Measurements from ENCODE around the gene RRAD.
A peak's percentile ranks its signal among the peaks of the same experiment; 100 is the strongest.

RRAD gene

DNA sequence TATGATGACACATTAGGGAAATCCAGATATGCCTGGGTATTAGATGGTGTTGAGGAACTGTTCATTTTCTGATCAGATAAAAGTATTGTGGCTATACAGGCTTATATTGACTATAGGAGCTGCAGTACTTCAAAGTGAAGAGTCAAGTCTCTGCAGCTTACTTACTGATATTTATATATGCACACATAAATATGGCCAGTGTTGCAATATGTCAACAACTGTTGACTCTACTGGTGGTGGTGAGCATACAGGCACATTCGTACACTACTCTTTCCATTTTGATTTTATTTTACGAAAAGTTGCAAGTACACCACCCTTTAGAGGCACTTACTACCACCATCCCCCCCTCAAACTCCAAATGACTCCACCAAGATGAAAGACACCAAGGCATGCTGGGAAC lies 6.3 kb upstream of the RRAD start:
- no peak for DNase-seq

DNA sequence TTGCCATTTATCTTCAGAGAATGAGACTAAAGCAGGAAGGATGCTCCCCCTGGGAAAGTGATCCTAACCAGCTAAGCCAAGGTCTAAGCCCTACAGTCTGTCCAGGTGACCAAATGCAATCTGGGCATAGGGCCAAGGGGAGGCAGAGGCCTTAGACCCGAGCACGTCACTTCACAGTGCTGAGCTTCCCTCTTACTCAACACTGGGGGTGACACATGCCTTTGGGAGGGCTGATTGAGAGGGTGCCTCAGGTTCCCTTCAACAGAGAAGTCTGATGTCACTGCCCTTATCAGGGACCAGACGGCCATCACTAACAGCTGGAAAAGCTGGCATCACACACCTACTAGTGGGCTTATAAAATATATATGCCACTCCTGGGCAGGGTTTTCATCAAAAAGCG lies 4.9 kb upstream of the RRAD start:
- no peak for DNase-seq

DNA sequence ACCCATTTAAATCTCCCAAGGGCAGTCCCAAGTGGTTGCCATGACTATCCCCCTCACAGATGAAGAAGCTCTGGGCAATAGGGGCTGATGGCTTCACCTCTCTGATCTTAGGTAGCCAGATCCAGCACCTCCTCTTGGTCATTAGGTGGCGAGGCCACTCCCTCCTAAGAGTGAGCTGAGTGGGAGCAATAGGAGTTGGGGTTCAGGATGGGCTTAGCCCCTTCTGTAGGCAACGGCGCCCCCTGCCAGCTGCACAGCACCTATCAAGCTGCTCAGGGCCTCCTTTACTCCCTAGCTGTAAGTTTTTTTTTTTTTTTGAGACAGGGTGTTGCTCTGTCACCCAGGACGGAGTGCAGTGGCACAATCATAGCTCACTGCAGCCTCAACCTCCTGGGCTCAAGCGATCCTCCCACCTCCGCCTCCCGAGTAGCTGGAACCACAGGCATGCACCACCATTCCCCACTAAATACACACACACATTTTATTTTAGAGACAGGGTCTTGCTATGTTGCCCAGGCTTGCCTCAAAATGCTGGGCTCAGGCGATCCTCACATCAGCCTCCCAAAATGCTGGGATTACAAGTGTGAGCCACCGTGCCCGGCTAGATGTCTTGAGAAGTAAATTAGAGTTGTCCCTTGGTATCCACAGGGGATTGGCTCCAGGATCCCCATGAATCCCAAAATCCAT lies 3.5 kb upstream of the RRAD start:
- DNase-seq, result no peak

DNA sequence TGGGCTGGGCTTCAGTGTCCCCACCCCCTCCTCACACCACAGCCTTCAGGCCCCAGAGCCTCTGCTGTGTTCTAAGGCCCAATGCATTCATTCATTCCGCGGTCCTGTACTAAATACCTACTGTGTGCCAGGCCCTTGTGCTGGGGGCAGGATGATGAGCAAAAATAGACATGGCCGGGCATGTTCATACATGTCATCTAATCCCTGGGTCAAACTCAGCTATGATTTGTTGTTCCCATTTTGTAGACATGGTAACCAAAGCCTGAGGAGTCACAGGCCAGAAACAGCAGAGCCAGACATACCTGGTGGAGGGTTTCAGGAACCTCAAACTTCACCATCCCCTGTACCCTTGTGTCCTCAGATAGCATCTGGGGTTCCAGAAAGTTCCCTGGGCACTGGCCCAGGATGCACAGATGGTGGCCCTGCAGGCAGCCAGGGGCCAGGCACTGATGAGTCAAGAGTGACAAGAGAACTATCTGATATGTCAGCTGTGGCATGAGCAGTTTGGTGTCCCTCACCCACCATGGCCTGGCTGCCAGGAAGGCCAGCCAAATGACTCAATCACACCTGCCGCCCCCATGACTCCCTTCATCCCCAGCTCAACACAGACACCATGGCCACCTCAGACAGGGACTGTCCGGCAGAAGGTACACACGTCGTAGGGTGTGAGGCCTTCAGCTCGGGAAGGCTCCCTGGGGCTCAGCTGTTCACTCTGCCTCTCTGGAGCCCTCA lies 2.7 kb upstream of the RRAD start:
- no peak for DNase-seq

DNA sequence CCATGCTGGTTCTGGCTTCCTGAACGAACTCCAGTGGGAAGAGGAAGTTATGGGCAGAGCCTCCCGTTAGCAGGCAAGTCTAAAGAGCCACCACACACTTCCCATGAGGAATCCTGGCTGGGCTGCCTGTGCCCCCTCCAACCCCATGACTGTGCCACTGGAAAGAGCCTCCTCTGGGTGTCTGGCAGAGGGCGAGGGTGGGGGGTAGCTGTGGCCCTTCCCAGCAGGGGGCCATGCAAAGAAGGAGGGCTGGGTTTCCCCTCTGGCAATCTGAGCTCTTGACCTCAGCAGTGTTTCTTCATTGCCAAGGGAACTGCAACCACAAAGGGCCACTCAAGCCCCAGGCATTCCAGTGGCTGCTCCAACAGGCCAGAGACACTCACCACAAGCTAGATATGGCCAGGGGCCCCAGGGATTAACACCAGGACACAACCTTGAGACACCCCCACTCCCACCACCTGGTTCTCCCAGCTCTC lies 1.7 kb upstream of the RRAD start:
- DNase-seq, result no peak

DNA sequence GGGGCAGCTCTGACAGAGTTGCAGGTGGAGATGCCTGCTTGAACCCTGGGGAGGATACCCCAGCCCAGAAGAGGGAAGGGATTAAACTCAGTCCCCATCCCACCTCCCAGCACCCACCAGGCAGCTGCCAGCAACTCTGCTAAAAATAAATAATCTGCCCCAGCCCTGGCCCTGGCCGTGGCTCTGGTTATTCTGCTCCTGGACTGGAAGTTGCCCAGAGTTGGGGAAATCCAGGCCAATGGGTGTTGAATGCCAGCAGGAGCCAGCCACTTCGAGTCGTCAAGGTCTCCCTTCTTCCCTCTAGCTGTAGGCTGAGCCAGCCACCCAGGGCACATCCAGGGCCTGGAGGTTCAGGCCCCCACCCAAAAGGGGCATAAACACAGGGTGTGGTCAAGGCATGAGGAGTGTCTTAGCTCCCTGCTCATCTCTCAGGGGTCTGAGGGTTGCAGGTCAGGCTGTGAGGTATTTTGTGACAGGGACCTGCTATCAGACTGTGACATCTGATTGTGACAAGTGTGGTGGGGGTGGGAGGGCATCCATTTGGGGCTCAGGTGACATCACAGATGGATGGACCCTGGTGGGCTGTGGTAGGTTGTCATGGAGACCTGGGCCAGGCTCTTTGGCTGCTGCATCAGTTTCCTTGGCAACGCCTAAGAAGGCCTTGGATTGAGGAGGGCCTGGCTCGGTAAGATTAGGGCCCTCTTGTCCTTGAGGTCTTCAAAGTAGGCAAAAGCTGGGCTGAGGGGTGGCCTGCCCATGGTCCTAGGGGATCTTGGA lies 1.0 kb upstream of the RRAD start:
- DNase-seq, result no peak

DNA sequence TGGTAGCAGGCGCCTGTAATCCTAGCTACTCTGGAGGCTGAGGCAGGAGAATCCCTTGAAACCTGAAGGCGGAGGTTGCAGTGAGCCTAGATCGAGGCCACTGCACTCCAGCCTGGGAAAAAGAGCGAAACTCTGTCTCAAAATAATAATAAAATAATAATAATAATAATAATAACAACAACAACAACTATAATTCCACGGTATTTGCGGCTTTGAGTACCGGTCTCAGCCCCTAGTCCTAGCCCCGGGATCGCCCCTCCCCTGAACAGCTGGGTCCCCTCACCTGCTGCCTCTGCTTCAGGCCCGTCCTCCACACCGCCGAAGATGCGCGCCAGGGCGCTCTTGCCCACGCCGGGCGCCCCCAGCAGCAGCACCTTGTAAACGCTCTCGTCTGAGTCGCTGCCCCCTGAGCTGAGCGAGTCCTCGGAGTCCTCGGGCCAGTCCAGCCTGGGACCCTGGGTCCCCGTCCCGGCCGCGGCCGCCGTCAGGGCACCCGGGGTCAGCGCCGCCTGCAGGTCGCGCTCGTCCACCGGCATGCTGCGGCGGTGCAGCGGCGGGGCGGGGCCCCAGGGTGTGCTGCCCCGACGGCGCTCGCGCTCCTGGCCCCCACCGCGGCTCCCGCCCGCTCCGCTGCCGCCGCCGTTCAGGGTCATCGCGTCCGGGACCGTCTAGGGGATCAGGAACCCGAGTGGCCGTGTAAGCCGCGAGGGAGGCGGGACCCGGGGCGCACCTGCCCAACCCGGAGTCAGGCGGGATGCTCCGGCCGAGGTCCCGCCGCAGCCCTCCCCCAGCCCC lies 611 bp downstream of the RRAD start:
- DNase-seq, result no peak

DNA sequence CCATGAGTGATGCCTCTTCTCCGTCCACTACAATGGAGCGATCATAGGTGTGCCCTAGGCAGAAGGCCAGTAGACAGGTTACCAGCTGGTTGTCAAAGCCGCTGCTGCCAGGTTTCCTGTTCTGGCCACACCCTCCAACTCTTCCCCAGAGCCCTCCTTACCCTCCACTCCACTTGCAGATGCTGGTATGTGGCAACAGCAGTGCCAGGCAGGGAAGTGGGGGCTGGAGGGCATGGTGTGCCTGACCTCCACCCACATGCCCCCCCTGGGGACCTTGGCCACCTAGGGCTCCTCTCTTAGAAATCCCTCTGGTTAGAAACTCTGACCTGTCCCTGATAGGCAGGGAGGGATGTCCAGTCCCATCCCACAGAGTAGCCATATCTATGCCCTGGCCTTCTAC lies 1.5 kb downstream of the RRAD start:
- no peak for DNase-seq

DNA sequence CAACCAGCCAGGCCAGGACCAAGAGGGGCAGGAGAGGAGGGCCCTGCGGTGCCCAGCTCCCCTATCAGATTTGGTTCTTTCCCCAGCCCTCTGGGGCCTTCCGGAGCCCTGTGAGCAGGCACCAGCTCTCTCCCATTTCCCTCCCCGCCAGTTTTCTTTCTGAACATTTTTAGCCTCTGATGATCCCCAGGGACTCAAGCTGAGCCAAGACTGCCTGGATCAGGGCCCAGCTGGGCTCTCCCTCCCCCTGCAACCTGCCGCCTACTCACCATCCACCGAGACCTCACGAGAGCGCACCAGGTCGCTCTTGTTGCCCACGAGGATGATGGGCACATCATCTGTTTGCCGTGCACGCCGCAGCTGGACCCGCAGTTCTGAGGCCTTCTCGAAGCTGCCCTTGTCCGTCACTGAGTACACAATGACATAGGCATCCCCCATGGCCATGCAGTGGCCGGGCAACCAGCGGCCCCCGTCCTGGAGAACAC lies 2.0 kb downstream of the RRAD start:
- peak in 1 of 2 experiments; percentile 14 for DNase-seq

DNA sequence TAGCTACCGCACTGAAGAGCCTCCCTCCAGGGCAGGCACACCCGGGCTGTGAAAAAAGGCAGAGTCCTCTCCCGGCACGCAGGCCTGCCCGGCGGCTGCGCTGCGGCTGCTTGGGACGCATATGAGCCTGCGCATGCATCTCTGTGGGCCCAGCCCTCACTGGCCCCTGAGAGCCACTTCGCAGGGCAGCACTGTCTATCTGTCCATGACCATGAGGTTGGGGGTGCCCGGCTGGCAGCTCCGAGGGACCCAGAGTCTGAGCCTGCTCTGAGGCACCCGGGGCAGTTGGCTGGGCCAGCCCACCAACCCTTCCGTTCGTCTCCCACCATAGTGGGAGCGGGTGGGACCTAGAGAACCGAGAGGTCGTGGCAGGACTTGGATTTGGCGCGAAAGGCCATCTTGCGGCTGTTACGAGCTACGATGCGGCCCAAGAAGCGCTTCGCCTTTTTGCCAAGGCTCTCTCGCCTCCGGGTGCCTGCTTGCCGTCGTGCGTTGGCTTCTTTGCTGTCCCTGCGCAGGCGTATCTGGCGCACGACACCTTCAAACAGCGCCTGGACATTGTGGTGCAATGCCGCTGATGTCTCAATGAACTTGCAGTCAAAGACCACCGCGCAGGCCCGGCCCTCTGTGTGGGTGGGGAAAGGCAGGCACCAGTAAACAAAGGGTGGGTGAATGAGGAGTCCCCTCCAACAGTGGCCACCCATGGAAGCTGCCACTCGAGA lies 3.4 kb downstream of the RRAD start:
- DNase-seq, result no peak

DNA sequence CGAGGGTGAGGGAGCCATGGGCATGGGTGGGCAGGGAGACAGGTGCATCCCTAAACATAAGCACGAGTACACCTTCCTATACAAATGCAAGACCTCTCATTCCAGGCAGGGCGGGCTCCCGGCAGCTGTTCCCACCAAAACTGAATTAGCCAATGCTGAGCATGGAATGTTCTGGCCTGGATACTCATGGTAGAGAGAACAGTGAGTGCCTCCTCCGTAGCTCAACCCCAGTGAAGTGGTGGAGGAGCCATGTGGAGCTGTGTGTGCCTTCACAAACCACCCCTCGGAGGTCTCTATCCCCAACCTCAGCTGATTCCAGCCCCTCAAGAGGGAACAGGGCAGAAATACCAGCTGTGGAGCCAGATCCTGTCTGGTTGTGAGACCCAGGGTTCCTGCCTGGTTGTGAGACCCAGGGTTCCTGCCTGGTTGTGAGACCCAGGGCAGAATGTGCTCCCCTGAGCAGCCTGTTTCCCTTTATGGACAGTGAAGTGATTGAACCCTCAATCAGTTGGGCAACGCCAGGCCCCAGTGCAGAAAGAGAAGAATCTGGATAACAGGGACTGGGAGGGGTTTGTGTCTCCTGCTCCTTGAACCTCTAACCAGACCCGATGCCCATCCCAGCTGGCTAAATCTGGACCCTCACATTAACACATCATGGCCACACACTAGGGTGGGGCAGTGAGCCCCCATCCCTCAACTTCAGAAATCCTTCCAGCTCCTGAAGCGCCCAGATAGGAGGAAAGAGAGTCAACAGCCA lies 4.2 kb downstream of the RRAD start:
- no peak for DNase-seq

DNA sequence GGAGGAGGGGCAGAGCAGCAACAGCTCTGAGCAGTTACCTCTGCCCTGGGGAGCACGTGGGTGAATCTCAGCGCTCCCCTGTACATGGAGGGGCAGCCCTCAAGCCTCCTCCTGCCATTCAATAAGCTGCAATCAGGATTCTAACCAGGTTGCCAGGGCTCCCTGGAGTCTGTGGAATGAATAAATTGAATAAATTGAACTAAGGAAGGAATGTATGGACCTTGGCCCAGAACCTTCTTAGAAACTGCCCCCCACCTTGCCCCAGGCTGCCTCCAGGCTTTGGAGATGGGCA lies 5.1 kb downstream of the RRAD start:
- DNase-seq, result no peak

DNA sequence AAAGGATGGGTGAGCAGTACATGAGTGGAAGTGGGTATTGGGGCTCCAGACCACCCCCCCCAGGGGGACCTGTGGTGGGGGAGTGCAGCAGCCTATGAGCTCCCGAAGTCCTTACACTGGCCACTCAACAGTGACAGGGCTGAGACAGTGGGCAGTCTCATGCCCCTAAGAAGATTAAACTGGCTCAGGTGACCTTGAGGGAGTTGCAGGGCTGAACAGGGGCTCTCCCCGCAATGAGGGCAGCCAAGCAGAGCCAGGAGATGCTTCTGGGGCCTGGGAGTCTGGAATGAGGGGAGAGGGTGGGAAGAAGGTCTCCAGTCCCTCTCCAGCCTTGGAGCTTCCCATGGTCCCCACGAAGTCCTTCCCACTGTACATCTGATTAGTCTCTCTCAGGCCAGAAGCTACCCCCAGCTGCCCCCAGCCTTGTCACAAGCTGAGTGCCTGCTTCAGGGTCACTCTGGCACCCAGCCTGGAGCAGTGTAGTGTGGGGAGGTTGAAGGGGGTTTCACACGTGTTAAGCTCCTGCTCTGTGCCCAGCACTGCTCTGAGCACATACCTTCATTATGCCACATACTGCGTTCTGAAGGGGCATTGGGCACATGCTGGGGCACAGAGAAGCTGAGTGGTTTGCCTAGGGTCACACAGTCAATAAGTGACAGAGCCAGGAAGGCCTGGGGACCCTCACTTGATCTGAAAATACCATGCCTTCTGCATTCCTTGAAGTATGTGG lies 5.6 kb downstream of the RRAD start:
- DNase-seq, result no peak

DNA sequence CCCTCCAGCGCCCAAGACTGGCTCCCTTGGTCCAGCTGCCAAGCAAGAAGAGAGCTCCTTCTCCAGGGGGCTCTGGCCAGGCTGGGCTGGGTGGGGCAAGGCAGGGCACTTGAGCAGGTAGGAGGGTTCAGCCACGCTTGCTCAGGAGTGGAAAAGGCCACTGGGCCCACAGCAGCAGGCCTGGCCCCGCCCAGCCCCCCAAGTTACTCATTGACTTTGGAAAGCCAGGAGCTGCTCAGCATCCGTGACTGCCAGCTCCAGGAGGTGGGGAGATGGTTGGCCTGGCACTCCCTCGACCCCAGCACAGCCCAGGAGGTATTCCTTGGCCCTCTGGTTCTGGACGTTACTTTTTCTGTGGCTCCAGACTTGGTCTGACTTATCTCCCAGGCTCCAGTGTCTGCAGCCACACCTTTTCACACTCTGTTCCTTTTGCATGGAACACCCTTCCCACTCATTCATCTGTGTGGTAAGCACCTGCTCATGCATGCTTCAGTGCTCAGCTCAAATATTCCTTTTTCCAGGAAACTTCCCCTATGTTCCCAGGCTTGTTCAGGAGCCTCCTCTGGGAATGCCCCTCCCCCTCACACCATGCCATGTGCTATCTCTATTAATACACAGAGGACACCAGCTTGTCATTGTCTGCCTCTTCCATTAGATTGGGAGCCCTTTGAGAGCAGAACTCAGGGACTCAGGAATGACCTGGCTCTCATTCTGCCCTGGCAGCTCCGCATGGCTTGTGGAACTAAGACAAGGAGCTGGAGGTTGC lies 6.3 kb downstream of the RRAD start, which contains the start of gene CDH16:
TSS of gene CDH16 (minus strand) at position 83 of the 766 bp plus-strand sequence. CDS start 820 bp downstream, outside the sequence.
- DNase-seq, result no peak

DNA sequence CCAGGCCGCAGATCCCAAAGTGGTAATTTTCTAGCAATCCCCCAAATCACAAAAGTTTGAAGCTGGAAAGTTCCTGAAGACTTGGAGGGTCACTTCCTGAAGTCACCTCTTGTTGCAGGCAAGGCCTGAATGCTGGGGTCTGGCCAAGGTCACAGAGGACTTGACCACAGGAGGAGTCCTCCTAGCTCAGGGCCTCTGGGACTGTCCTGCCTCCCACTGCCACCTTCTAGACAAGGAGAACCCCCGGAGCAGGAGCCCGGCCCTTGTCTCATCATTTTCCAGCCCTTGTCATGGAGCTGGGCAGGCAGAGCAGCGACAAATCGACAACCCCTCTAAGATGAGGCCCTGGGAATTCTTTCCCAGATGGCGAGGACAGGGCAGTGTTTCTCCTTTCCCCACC lies 7.0 kb downstream of the RRAD start:
- no peak for DNase-seq

DNA sequence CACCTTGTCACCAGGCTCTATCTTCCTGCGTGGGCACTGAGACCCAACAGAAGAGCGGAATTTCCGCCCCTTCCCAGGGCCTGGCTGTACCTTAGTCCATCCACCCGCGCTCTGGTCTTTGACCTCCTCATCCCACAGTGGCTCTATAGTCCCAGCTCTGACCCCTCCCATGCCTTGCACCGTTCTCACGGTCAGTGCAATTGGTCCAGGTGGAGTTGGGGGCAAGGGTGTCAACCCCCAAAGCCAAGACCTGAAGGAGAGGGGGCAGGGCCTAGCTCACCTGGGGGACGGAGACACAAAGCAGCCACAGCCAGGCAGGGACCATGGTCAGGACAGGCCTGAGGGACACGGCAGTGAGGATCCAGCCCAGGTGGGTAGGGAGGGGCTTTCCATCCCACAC lies 7.6 kb downstream of the RRAD start:
- no peak for DNase-seq

DNA sequence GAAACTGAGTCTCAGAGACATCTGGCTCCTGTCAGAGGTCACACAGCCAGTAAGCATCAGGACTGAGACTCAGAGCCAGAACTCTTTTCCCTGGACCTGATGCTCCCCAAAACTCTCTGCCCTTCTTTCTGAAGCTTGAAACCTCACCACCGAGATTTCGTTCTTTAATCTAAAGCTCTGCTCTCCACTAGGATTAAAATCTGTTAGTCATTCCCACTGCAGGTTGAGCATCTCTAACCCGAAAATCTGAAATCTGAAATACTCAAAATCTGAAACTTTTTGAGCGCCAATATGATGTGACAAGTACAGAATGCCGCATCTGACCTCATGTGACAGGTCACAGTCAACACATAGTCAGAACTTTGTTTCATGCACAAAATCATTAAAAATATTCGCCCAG lies 8.8 kb downstream of the RRAD start:
- DNase-seq, result no peak

DNA sequence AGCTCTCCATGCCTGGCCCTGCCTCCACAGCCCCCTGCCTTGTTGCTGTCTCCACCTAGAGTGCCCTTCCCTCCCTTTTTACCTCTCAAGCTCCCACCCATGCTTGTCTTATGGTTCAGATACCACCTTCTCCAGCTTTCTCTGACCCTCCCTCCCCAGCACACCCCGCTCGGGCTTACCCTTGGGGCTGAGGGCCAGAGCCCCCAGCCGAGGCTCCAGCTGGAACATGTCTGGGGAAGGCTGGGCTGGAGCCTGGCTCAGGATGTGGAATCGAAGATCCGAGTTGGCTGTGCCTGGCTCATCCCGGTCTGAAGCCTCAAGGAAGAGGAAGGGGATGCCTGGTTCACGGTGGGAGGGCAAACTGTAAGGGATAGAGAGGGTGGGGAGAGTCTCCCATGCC lies 10.3 kb downstream of the RRAD start:
- DNase-seq, result no peak

DNA sequence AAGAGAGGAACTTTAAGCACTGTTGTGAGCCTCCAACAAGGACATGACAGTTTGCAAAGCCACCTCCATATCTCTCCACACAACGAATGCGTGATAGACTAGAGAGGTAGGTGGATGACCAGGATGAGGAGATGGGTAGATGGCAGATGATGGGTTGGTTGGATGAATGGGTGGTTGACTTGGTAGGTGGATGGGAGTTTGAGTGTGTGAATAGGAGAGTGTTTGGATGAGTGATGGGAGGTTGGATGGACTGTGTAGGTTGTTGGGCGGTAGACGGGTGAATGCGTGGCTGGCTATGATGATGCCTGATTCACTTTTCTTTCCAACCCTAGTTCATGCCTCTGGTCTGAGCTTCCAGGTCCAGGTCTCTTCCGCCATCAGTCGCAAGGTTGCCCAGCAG lies 10.8 kb downstream of the RRAD start:
- DNase-seq, result no peak

DNA sequence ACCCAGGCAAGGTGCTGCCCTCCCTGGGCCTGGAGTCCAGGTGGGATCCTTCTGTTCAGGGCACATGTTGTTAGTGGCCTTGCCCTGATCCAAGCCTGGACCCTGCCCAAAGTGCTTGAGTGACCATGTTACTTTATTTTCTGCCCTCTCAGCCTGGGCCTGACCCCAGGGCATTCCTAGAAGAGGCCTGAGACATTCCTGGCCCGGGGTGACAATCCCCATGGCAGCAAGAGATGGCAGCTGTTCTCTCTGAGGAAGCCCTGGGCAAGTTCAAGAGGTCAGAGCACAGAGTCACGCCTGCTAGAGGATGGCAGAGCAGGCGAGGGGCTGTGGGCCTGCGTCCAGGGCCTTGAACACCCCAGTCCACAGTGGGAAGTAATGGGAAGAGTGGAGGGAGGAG lies 11.6 kb downstream of the RRAD start:
- DNase-seq, result no peak

All from NCI-H2081 (cell line).